SK-N-SH (cell line): ENCODE results near the gene IL31. TPM values are rescaled to one million over a fixed set of nuclear protein-coding genes. Genes with fewer than 3 reads are reported as not detected.

ENCODE experiments used
- CTCF ChIA-PET: fragments of 300-600, 350-600 bp; formaldehyde crosslinking; extraction: SDS; loops from one replicate; lab custom pipeline; 2021; lab: Yijun Ruan, JAX
- POLR2A ChIA-PET: fragments of 350-600 bp; sonication (Branson Sonifier 250); formaldehyde crosslinking; extraction: SDS; loops from one replicate; lab custom pipeline; 2020; ENCODE audit warnings: antibody characterized with exemption, inconsistent platforms; lab: Yijun Ruan, JAX
- DNase-seq: peaks from one replicate; pipeline ENCODE4 v3.0.0; 2012
- H2AFZ ChIP-seq: fragments of 200-600 bp; sonication (generic); 2 replicates; pipeline ENCODE4 v1.8.1; 2016; ENCODE audit warnings: antibody characterized with exemption, mild to moderate bottlenecking, low read depth
- H3F3A ChIP-seq: fragments of 200-600 bp; sonication (generic); replicated peaks from 2 replicates; pipeline ENCODE3; 2016; ENCODE audit warnings: antibody characterized with exemption, mild to moderate bottlenecking; ENCODE audit not compliant: insufficient read depth
- H3K27ac ChIP-seq, 2 experiments: fragments of 200-500 bp in 1 of 2; fragments of 200-600 bp in 1 of 2; sonication (Bioruptor generic) in 1 of 2; sonication (generic), shearing (Covaris generic) in 1 of 2; 2 replicates each; pipeline versions ENCODE4 v1.5.1 to v1.6.1; 2014 to 2016; ENCODE audit warnings: low read depth in 2 of 2, inconsistent platforms in 1 of 2, low read length in 1 of 2, mild to moderate bottlenecking in 1 of 2, mixed read lengths in 1 of 2
- H3K27me3 ChIP-seq: fragments of 200-600 bp; sonication (generic), shearing (Covaris generic); 2 replicates; pipeline ENCODE4 v1.6.1; 2016; ENCODE audit warnings: mixed run types; ENCODE audit not compliant: insufficient read depth
- H3K36me3 ChIP-seq, 2 experiments: fragments of 200-500 bp in 1 of 2; fragments of 200-600 bp in 1 of 2; sonication (Bioruptor generic) in 1 of 2; sonication (generic) in 1 of 2; replicated peaks in 1 of 2; 2 replicates each; pipeline versions ENCODE3 to v1.5.1; 2014 to 2016; ENCODE audit warnings: low read length in 1 of 2, mild to moderate bottlenecking in 1 of 2; ENCODE audit not compliant: insufficient read depth in 2 of 2, control insufficient read depth in 1 of 2
- H3K4me1 ChIP-seq, 2 experiments: fragments of 200-500 bp in 1 of 2; fragments of 200-600 bp in 1 of 2; sonication (Bioruptor generic) in 1 of 2; sonication (generic), shearing (Covaris generic) in 1 of 2; 2 replicates each; pipeline versions ENCODE4 v1.5.1 to v1.6.1; 2014 to 2016; ENCODE audit warnings: low read depth in 1 of 2, low read length in 1 of 2, mixed run types in 1 of 2; ENCODE audit not compliant: insufficient read depth in 2 of 2, control insufficient read depth in 1 of 2
- H3K4me2 ChIP-seq: fragments of 200-600 bp; sonication (generic), shearing (Covaris generic); 2 replicates; pipeline ENCODE4 v1.6.1; 2017; ENCODE audit warnings: mixed run types
- H3K4me3 ChIP-seq, 2 experiments: fragments of 200-500 bp in 1 of 2; fragments of 200-600 bp in 1 of 2; sonication (Bioruptor generic) in 1 of 2; sonication (generic), shearing (Covaris generic) in 1 of 2; 2 replicates each; pipeline versions ENCODE4 v1.5.1 to v1.8.1; 2014 to 2016; ENCODE audit warnings: low read depth in 2 of 2, inconsistent platforms in 1 of 2, low read length in 1 of 2, mild to moderate bottlenecking in 1 of 2, mixed read lengths in 1 of 2, moderate library complexity in 1 of 2
- H3K79me2 ChIP-seq: fragments of 200-600 bp; sonication (generic); 2 replicates; pipeline ENCODE4 v1.8.1; 2017; ENCODE audit warnings: mild to moderate bottlenecking; ENCODE audit not compliant: insufficient read depth
- H3K9ac ChIP-seq: fragments of 200-600 bp; sonication (generic); 2 replicates; pipeline ENCODE4 v1.6.1; 2017; ENCODE audit warnings: mixed run types
- H3K9me2 ChIP-seq: fragments of 200-600 bp; sonication (generic); 2 replicates; pipeline ENCODE4 v1.6.1; 2017; ENCODE audit warnings: mixed run types
- H3K9me3 ChIP-seq: fragments of 200-600 bp; sonication (generic); 2 replicates; pipeline ENCODE4 v1.6.1; 2017; ENCODE audit warnings: mixed run types, mild to moderate bottlenecking, moderate library complexity
- H4K20me1 ChIP-seq: fragments of 200-600 bp; sonication (generic); 2 replicates; pipeline ENCODE4 v1.6.1; 2017; ENCODE audit warnings: mild to moderate bottlenecking, mixed run types; ENCODE audit not compliant: insufficient read depth
- CHD2 ChIP-seq: fragments of 150-350 bp; IDR thresholded peaks from 2 replicates; pipeline ENCODE4 v1.6.1; 2018; ENCODE audit warnings: low read length; ENCODE audit not compliant: partially characterized antibody
- ELF1 ChIP-seq: IDR thresholded peaks from 2 replicates; pipeline ENCODE4 v1.4.0; 2012
- EP300 ChIP-seq, 2 experiments: IDR thresholded peaks; 2 replicates each; pipeline versions ENCODE4 v1.4.0 to v1.6.1; 2012; ENCODE audit warnings: borderline replicate concordance in 1 of 2, low read depth in 1 of 2, low read length in 1 of 2
- EZH2phosphoT487 ChIP-seq: fragments of 200-600 bp; sonication (generic); IDR thresholded peaks from 2 replicates; pipeline ENCODE4 v1.6.1; 2017; ENCODE audit warnings: low read depth, mixed run types, mild to moderate bottlenecking, antibody characterized with exemption, moderate library complexity, borderline replicate concordance
- FOXM1 ChIP-seq: IDR thresholded peaks from 2 replicates; pipeline ENCODE4 v1.4.0; 2012; ENCODE audit warnings: low read depth, mild to moderate bottlenecking
- GATA2 ChIP-seq: sonication (generic); formaldehyde crosslinking; IDR thresholded peaks from 2 replicates; pipeline ENCODE4 v1.5.0; 2020; ENCODE audit warnings: mild to moderate bottlenecking, missing genetic modification reagents
- IRF3 ChIP-seq: fragments of 150-350 bp; IDR thresholded peaks from 2 replicates; pipeline ENCODE4 v1.6.1; 2016; ENCODE audit warnings: mild to moderate bottlenecking, low read depth, low read length
- MXI1 ChIP-seq: IDR thresholded peaks from 2 replicates; pipeline ENCODE4 v1.6.1; 2012; ENCODE audit warnings: mild to moderate bottlenecking, low read depth, low read length, improper control_type of control experiment
- NFIC ChIP-seq: IDR thresholded peaks from 2 replicates; pipeline ENCODE4 v1.4.0; 2012; ENCODE audit warnings: borderline replicate concordance
- POLR2AphosphoS5 ChIP-seq: IDR thresholded peaks from 2 replicates; pipeline ENCODE4 v1.6.1; 2012; ENCODE audit warnings: low read depth, low read length
- RAD21 ChIP-seq: IDR thresholded peaks from 2 replicates; pipeline ENCODE4 v1.6.1; 2012; ENCODE audit warnings: mild to moderate bottlenecking, low read length
- RCOR1 ChIP-seq: fragments of 150-350 bp; IDR thresholded peaks from 2 replicates; pipeline ENCODE4 v1.6.1; 2017; ENCODE audit warnings: antibody characterized with exemption, low read length
- SIN3A ChIP-seq: IDR thresholded peaks from 2 replicates; pipeline ENCODE4 v1.6.1; 2012; ENCODE audit warnings: low read depth, mild to moderate bottlenecking, low read length, moderate library complexity, borderline replicate concordance
- TCF12 ChIP-seq: IDR thresholded peaks from 2 replicates; pipeline ENCODE4 v1.4.0; 2012
- TEAD4 ChIP-seq: IDR thresholded peaks from 2 replicates; pipeline ENCODE4 v1.4.0; 2012; ENCODE audit warnings: mild to moderate bottlenecking, borderline replicate concordance; ENCODE audit not compliant: insufficient read depth
- YY1 ChIP-seq: IDR thresholded peaks from 2 replicates; pipeline ENCODE4 v1.4.0; 2012; ENCODE audit warnings: low read depth, mild to moderate bottlenecking
- WGBS: methylation state at CpG from one replicate; pipeline ENCODE4 v1.1.6; 2017; ENCODE audit warnings: low lambda C conversion rate; 5-methylcytosine and 5-hydroxymethylcytosine counted together
- polyA plus RNA-seq, 3 experiments: library from polyadenylated mRNA; depleted of rRNA; stranded (reverse); fragments of >200 nt; gene quantifications; 2 replicates each; pipeline ENCODE4 v1.2.3, GENCODE V29; 2012
- TF ChIP-seq, protein P1 (sequence below): IDR thresholded peaks from 2 replicates; pipeline ENCODE4 v1.4.0; 2012; ENCODE audit warnings: low read depth, borderline replicate concordance
- TF ChIP-seq, protein P2 (sequence below): IDR thresholded peaks from 2 replicates; pipeline ENCODE4 v1.4.0; 2012; ENCODE audit warnings: low read depth
- TF ChIP-seq, protein P3 (sequence below): fragments of 150-350 bp; IDR thresholded peaks from 2 replicates; pipeline ENCODE4 v1.6.1; 2017; ENCODE audit warnings: antibody characterized with exemption, low read length, low read depth, borderline replicate concordance

IL31 gene
- polyA plus RNA-seq, 1 of the 3 experiments (the other 2 are of a cell fraction), result not detected

DNA sequence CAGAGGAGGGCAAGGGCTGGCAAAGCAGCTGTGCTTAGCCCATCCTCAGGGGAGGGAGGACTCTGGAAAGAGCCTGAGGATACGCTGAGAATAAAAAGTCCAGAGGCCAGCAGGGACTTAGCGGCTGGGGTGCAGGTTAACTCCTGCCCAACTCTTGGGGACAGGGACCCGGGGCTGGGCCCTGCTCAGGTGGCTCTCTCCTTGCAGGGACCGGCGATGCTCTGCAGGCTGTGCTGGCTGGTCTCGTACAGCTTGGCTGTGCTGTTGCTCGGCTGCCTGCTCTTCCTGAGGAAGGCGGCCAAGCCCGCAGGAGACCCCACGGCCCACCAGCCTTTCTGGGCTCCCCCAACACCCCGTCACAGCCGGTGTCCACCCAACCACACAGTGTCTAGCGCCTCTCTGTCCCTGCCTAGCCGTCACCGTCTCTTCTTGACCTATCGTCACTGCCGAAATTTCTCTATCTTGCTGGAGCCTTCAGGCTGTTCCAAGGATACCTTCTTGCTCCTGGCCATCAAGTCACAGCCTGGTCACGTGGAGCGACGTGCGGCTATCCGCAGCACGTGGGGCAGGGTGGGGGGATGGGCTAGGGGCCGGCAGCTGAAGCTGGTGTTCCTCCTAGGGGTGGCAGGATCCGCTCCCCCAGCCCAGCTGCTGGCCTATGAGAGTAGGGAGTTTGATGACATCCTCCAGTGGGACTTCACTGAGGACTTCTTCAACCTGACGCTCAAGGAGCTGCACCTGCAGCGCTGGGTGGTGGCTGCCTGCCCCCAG is 32.3 kb upstream of the IL31 start:
- Histone ChIP-seq H3K4me2 (no peak overlapping the region), H4K20me1 (0 out of 2 replicates have a peak, but pooled peaks cover 4% of the 10 kb centered on the region), H3F3A (peaks cover 25% of the 10 kb centered on the region), H3K4me3 (no peak overlapping the region), H3K9ac (no peak overlapping the region), H3K9me3 (no peaks in the 10 kb centered on the region), H2AFZ (no peak overlapping the region), H3K27me3 (no peaks in the 10 kb centered on the region), H3K9me2 (no peaks in the 10 kb centered on the region), H3K79me2 (no peaks in the 10 kb centered on the region), H3K4me1 (peaks cover 0 to 21% of the 10 kb centered on the region in 2 experiments; a peak in 2 of 4 replicates), H3K27ac (no peak overlapping the region), H3K36me3 (peaks cover 24 to 33% of the 10 kb centered on the region in 2 experiments)
- TF ChIP-seq RCOR1, result no peak
- TF ChIP-seq, protein P1, sequence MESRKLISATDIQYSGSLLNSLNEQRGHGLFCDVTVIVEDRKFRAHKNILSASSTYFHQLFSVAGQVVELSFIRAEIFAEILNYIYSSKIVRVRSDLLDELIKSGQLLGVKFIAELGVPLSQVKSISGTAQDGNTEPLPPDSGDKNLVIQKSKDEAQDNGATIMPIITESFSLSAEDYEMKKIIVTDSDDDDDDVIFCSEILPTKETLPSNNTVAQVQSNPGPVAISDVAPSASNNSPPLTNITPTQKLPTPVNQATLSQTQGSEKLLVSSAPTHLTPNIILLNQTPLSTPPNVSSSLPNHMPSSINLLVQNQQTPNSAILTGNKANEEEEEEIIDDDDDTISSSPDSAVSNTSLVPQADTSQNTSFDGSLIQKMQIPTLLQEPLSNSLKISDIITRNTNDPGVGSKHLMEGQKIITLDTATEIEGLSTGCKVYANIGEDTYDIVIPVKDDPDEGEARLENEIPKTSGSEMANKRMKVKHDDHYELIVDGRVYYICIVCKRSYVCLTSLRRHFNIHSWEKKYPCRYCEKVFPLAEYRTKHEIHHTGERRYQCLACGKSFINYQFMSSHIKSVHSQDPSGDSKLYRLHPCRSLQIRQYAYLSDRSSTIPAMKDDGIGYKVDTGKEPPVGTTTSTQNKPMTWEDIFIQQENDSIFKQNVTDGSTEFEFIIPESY, result no peak
- no peak for TF ChIP-seq TCF12
- TF ChIP-seq, protein P2, sequence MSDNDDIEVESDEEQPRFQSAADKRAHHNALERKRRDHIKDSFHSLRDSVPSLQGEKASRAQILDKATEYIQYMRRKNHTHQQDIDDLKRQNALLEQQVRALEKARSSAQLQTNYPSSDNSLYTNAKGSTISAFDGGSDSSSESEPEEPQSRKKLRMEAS, result no peak
- TF ChIP-seq SIN3A, result 0 out of 2 replicates have a peak, but pooled peaks have one; percentile 22
- no peak for TF ChIP-seq FOXM1
- 91% methylated on average over 26 of the region's 27 CpGs for WGBS
- POLR2A ChIA-PET, result interaction anchor here (1.7 to 3.4 kb wide), 3 partner anchors 10 to 22 kb away, joined by 4 to 14 read pairs (median 12); partner anchors contain the start of gene DIABLO
- DNase-seq, result peak; percentile 25
- CTCF ChIA-PET, result interaction anchor here (2.1 to 5.7 kb wide), 3 partner anchors 10 to 149 kb away, joined by 7 to 27 read pairs (median 9); no protein-coding TSS in a partner anchor

DNA sequence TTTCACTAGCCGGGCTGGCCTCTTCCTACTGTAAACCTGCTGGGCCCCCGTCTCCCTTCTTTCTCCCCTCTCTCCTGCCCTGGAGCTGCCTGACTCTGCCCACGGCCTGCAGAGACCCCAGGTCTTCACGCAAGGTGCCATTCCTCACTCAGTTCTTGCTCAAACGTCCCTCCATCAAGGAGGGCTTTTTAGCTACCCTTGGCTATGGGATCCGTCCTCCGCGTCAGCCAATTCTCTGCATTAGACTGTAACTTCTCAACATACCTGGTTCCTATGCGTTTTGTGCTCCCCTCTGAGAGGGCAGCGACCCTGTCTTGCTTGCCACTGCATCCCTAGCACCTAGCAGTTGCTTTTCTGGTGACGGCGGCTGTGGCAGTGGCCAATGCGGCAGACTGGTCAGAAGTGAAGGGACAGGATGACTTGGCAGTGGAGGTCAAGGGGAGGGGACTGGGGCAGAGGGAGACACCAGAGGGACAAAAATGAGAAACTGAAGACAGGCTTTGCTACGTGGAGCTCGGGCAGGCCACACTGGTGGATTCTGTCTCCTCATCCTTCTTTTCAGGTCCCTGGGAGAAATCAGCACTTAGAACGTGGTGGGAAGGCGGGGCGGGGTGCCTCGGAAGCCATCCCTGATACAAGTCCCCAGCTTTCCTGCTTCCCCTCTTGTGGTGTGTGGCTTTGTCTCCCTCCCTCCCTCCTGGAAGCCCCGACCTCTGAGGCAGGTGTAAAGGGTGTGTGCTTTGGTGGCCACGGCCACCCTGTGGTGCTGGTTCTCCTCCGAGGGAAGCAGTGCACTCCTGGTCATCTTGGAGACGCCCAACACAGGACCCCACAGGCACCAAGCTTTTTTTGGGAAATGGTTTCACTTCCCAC is 31.3 kb upstream of the IL31 start:
- no peaks in the 10 kb centered on the region for H3K9me2 ChIP-seq
- peaks cover 18 to 33% of the 10 kb centered on the region in 2 experiments for H3K36me3 ChIP-seq
- H4K20me1 ChIP-seq, result 0 out of 2 replicates have a peak, but pooled peaks cover 4% of the 10 kb centered on the region
- H3K4me3 ChIP-seq, result no peak overlapping the region
- WGBS, result 91% methylated on average over 19 of the region's 23 CpGs
- H2AFZ ChIP-seq, result no peak overlapping the region
- no peak for DNase-seq
- ChIA-PET POLR2A (interaction anchor here (0.9 to 3.4 kb wide), 5 partner anchors 8 to 50 kb away, joined by 4 to 14 read pairs (median 4); partner anchors contain the start of gene DIABLO), CTCF (interaction anchor here (0.6 to 5.7 kb wide), 4 partner anchors 11 to 150 kb away, joined by 3 to 27 read pairs (median 8); no protein-coding TSS in a partner anchor)
- H3K27ac ChIP-seq, result no peak overlapping the region
- no peaks in the 10 kb centered on the region for H3K79me2 ChIP-seq
- H3K9ac ChIP-seq, result no peak overlapping the region
- peaks cover 0 to 27% of the 10 kb centered on the region in 2 experiments; a peak in 2 of 4 replicates for H3K4me1 ChIP-seq
- H3K9me3 ChIP-seq, result no peaks in the 10 kb centered on the region
- no peak overlapping the region for H3K4me2 ChIP-seq
- H3K27me3 ChIP-seq, result no peaks in the 10 kb centered on the region
- H3F3A ChIP-seq, result peaks cover 25% of the 10 kb centered on the region
- TF ChIP-seq TCF12 (no peak), GATA2 (CRISPR knock-in tag) (no peak), SIN3A (no peak), IRF3 (no peak), RAD21 (no peak), ELF1 (no peak), MXI1 (no peak), CHD2 (no peak), EZH2phosphoT487 (no peak), YY1 (no peak), NFIC (no peak), EP300 (IDR thresholded peaks at IDR 0.05; ENCODE audit: borderline replicate concordance in 1 of 2, low read depth in 1 of 2, low read length in 1 of 2) (no peak), TEAD4 (no peak), POLR2AphosphoS5 (no peak; the same call in 1 of the 2 replicates)
- TF ChIP-seq, protein P3, sequence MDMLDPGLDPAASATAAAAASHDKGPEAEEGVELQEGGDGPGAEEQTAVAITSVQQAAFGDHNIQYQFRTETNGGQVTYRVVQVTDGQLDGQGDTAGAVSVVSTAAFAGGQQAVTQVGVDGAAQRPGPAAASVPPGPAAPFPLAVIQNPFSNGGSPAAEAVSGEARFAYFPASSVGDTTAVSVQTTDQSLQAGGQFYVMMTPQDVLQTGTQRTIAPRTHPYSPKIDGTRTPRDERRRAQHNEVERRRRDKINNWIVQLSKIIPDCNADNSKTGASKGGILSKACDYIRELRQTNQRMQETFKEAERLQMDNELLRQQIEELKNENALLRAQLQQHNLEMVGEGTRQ, result no peak
- TF ChIP-seq, protein P2, result no peak
